ENCODE measurements around the gene LOXL1.
"Not testable (repeated sequence)": the region's sequence is repeated elsewhere in the genome, so short reads cannot be mapped to it uniquely, and the experiment has no call there.

The LOXL1 gene

GRCh38 chr15:73923156-73923487 is 3.1 kb upstream of the LOXL1 start:
- DNase-seq (ENCODE audit: low read depth), result no peak

GRCh38 chr15:73923488-73924164 is 2.6 kb upstream of the LOXL1 start:
- DNase-seq (ENCODE audit: low read depth), result no peak

DNA sequence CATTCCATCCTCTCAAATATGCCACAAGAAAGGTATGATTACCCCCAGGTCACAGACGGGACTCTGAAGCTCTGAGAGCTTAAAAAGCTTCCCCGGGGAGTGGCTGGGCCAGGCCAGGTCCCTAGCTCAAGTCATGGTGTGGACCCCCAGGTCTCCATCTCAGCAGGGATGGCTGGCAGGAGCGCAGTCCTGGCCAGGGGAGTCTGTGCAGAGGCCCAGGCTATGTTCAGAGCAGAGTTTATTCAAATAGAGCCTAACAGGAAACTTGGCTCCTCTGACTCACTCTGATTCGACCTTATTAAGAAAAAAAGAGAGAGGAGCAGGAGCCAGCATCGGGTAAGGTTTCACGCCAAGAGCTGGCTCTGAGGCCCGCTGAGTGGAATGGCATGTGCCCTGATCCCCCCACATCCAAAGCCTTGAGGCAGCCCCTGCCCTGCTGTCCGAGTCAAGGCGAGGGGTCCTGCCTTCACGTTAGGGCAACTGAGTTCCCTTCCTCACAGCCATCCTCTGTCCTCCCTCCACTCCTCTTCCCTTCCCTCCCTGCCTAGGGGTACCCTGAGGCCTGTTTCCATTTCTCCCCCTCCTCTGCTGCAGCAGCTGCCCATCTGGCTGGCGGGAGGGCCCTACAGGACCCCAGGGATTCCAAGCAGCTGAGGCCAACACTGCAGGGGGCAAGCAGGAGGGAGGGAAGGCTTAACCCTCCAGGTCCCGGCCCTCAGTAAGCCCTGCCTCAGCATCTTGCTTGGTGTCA is 1.9 kb upstream of the LOXL1 start:
- no peak for DNase-seq (ENCODE audit: low read depth)

- no peak for DNase-seq (ENCODE audit: low read depth)
These were observed 429 bp upstream of the LOXL1 start for GRCh38 chr15:73925848-73926218.

GRCh38 chr15:73927003-73927475 is 777 bp downstream of the LOXL1 start:
- peak; percentile 6 for DNase-seq (ENCODE audit: low read depth)

DNA sequence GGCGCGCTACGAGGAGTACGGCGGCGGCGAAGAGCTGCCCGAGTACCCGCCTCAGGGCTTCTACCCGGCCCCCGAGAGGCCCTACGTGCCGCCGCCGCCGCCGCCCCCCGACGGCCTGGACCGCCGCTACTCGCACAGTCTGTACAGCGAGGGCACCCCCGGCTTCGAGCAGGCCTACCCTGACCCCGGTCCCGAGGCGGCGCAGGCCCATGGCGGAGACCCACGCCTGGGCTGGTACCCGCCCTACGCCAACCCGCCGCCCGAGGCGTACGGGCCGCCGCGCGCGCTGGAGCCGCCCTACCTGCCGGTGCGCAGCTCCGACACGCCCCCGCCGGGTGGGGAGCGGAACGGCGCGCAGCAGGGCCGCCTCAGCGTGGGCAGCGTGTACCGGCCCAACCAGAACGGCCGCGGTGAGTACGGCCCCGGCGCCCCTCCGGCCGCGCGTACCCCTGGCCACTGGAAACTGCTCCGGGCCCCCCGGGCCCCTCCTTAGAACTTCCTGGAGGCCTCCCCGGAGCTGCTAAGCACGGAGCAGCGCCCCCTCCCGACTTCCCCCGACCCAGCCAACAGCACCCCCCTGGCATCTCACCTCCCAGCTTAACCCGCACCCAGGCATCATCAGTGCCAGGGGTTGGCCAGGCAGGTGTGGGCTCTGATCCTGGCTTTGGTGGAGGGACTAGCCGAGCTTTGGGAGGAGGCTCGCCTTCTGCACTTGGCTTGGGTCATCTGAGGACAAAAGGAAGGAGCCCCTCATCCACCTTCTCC is 1.4 kb downstream of the LOXL1 start:
- DNase-seq (ENCODE audit: low read depth), result peak; percentile 53

GRCh38 chr15:73928241-73928579 is 1.9 kb downstream of the LOXL1 start:
- DNase-seq (ENCODE audit: low read depth), result no peak

DNA sequence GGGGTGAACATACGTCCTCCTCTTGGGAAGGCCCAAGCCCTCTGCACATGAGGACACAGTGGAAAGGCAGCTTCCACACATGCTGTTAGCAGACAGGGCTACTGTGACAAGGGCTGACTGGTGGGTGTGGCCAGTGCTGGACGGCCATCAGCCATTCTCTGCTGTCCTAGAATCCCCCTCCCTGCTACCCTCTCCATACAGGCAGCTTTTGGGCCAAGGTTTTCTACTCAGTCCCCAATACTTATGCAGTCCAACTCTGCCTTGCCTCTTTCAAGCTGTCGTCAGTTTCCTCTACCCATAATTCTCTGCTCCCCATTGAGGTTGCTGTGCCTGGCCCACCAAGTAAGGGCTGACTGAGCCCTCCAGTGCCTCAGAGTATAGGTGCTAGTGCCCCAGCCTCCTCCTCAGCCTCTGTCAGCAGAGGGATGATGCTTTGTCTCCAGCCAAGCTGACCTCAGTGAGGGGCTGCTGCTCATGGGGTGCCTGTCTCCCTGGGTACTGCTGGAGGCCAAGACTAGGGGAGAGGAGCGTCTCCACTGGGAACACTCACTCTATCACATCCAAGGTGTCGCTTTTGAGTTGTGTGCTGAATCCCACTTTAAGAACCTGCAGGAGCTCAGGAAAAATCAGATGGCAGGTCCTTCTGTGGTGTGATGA is 2.8 kb downstream of the LOXL1 start:
- no peak for DNase-seq (ENCODE audit: low read depth)

DNA sequence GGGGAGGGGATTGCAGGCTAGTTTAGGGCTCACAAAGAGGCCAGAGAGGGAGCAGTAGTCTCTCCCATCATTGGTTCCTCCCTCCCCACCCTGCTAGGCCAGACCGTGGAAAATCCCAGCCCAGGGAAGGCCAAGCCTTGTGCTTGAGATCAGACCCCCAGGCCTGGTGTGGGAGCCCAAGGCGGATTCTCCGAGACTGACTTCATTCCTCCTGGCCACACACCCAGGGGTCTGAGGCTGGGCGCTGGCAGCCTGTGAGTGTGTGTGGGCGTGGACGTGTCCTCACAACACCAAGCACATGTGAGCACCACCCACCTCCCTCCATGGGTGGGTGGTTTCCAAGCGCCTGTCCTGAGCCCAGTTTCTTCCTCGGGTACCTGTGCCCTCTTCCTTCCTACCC is 4.1 kb downstream of the LOXL1 start:
- no peak for DNase-seq (ENCODE audit: low read depth)

DNA sequence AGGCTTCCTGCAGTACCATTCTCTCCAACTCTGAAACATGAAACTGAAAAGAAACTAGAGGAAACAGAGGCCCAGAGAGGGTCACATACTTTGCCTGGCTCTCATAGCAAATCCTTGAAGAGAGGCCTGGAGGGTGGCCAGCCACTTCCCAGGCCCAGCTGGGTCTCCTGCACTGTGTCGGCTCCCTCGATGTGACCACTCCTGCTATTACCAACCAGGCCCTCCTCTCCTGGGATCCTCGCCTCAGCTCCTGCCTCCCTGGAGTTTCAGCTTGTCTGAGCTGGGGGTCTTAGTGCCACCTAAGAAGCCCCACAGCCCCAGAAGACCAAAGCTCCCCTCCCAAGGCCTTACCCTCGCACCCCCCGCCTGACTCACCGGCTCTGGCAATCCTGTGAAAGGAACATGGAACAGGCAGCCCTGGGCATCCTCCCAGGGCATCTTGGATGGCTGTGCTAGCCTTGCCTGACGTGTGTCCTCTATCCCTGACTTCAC is 4.6 kb downstream of the LOXL1 start:
- DNase-seq (ENCODE audit: low read depth), result no peak

DNA sequence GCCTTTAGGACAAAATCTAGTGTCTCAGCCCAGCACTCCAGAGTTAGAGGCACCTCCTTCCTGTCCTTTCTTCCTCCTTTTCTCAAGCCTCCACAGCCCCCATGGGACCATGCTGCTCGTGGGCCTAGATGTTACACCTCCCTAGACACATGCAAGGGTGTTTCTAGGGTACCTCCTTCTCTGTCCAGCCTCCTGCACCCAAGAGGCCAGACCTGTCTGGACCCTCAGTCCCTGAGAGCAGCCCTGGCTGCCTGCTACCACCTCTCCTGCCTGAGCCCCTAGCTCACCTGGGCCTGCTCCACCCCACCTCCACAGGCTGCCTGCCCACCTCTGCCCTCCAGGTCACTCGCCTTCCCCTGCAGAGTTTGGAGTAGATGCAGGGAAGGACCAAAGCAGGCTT is 5.2 kb downstream of the LOXL1 start:
- DNase-seq (ENCODE audit: low read depth), result no peak

DNA sequence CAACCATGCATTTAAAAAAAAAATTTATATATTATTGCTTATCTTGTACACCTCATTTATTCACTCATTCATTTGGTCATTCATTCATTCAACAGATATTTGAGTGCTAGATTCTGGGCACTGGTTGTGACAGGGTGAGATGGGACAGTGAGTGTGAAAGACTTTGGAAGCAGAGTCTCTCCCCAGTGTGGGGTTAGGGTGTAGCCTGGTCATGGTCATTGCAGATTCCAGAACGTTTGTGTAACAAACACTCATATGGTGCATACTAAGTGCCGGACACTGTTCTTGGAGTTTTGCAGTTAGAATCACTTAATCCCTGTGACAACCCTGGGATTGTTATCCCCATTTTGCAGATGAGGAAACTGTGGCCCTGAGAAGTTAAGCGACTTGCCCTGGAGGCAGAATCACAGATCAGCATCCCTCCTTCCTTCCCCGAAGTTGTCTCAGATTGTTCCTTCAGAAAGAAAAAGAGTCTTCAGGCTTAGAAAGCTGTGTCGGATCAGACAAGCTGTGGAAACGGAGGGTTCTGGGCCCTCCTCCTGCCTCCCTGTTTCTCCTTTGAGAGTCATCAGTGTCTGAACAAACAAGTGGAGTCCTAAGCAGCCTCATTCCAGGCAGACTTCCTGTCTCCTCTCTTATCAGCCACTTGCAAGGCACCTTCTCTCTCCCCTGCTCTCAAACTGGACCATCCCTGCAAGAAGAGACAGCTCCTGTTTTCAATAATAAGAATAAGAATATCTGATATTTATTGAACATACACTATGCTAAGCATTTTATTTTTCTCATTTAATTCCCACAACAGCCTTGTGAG is 6.3 kb downstream of the LOXL1 start:
- DNase-seq (ENCODE audit: low read depth), result no peak

- no peak for DNase-seq (ENCODE audit: low read depth)
These were observed 8.0 kb downstream of the LOXL1 start for GRCh38 chr15:73934281-73934680.

DNA sequence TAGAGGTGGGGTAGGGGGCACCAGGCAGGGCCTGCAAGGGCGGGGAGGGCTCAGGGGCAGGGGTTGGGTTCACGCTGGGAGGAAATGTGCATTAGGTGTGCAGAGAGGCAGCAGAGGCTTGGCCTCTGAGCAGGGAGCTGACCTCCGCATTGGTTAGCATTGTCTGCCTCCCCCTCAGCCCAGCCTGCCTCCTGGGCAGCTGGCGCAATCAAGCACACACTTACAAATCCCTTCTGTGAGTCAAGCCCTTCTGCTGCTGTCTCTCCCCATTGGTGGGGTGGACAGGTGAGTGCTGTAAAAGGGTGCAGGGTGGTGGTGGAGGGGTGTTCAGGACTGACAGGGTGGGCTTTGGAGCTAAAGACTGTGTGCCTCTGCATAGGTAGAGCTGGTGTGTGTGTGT is 9.3 kb downstream of the LOXL1 start:
- DNase-seq (ENCODE audit: low read depth), result no peak

GRCh38 chr15:73936181-73936580 is 9.9 kb downstream of the LOXL1 start:
- no peak for DNase-seq (ENCODE audit: low read depth)

- DNase-seq (ENCODE audit: low read depth), result no peak
These were observed 10.5 kb downstream of the LOXL1 start for GRCh38 chr15:73936588-73937290.

DNA sequence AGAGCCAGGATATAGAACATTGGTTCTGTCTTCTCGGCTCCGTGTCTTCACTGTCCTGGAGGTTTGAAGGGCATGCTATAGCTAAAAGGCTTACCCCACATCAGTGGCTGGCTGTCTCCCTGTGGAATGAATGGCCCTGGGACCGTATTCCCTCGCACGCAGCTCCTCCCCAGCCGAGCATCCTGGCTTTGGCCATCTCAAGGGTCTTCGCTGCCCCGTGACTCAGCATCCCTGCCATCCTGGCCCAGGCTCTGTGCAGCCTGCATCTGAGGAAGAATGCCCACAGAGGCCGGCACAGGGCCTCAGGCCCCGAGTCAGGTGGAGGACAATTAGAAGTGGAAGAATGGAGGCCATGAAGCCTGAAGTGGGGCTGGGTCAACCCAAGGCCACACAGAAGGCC is 11.0 kb downstream of the LOXL1 start:
- DNase-seq (ENCODE audit: low read depth), result no peak

DNA sequence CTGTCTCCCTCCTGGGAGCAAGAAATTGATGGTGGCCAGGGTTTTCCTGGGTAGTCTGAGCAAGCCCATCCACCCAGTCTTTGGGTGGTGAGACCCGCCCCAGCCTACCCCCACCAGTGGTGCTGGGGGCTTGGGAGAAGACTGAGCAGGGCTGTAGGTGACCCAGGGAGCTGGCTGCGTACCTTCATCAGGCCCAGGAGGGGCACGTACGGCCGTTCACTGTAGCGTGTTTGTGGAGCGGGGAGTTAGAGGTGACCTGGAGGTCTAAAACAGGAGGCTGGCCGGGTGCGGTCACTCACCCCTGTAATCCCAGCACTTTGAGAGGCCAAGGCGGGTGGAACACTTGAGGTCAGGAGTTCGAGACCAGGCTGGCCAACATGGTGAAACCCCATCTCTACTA is 11.5 kb downstream of the LOXL1 start:
- no peak for DNase-seq (ENCODE audit: low read depth)

GRCh38 chr15:73938516-73938915 is 12.3 kb downstream of the LOXL1 start:
- not testable (repeated sequence) for DNase-seq (ENCODE audit: low read depth)

GRCh38 chr15:73939138-73939537 is 12.9 kb downstream of the LOXL1 start:
- no peak for DNase-seq (ENCODE audit: low read depth)
